ENCODE results near the gene MTHFD2L. TPM values are rescaled to one million over a fixed set of nuclear protein-coding genes. Genes with fewer than 3 reads are reported as not detected.

Gene MTHFD2L
- total RNA-seq, 1 donor from 2014 or later: 14.6 TPM

DNA sequence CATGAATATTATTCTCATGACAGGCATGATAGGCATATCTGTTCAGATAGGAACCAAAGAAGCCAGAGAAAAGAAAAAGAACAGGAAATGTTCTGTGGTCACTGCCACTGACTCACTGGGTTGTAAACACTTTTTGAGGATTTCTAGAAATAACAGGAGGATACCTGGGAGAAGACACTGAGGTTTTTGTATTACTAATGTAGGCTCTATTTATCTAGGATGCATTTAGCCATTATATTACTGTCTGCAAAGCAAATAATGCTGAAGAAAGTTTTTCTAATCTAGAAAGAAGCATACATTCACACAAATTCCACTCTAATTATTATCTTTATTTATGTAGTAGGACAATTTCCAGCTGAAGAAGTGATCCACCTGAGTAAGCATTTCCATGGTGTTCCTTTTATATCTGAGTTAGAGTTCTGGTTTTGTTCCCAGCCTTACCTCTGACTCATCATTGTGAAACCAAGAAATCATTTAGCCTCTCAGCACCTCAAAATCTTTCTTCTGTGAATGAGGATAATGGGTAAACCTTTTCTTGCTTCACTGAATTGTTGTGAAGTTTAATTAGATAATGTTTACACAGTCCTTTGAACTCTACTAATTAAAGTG, 110.2 kb downstream of the MTHFD2L start:
- no peaks in the 10 kb centered on the region for H3K27me3 Mint-ChIP-seq

GRCh38 chr4:74268643-74269042, 110.7 kb downstream of the MTHFD2L start:
- Mint-ChIP-seq H3K4me1 (ENCODE audit: unreplicated experiment) (no peaks in the 10 kb centered on the region), H3K36me3 (no peaks in the 10 kb centered on the region), H3K9me3 (no peaks in the 10 kb centered on the region), H3K27ac (no peak overlapping the region), H3K27me3 (no peaks in the 10 kb centered on the region), H3K4me3 (no peak overlapping the region)
- no peak for DNase-seq (ENCODE audit: extremely low spot score, unreplicated experiment)
- TF ChIP-seq CTCF (conservative IDR thresholded peaks at IDR 0.05): no peak

More for the DNA sequence above, 110.2 kb downstream of the MTHFD2L start:
- TF ChIP-seq CTCF (conservative IDR thresholded peaks at IDR 0.05): no peak
- Mint-ChIP-seq H3K4me3 (no peak overlapping the region), H3K36me3 (no peaks in the 10 kb centered on the region), H3K4me1 (ENCODE audit: unreplicated experiment) (no peaks in the 10 kb centered on the region), H3K9me3 (no peaks in the 10 kb centered on the region), H3K27ac (no peak overlapping the region)
- no peak for DNase-seq (ENCODE audit: extremely low spot score, unreplicated experiment)

DNA sequence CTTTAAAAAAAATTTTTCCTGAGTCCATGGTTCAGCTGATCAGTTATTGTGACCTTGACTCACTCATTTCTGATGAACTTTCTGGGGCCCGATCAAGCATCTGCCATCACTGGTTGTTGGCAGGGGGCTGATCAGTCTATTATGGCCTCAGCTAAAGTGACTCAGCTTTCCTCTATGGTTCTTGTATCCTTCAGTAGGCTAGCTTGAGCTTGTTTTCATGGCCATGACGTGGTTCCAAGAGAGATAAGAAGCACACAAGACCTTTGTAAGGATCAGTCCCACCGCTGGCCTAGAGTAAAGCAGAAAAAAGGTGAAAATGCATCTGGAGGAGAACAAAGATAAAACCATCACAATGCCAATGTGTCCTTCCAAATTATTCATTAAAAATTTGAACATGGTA, 120.6 kb downstream of the MTHFD2L start:
- H3K9me3 Mint-ChIP-seq: no peaks in the 10 kb centered on the region
- no peak for TF ChIP-seq CTCF (conservative IDR thresholded peaks at IDR 0.05)

GRCh38 chr4:74279716-74280115, 121.8 kb downstream of the MTHFD2L start:
- H3K36me3 Mint-ChIP-seq: no peaks in the 10 kb centered on the region
- no peaks in the 10 kb centered on the region for H3K9me3 Mint-ChIP-seq
- no peak overlapping the region for H3K27ac Mint-ChIP-seq
- no peak for TF ChIP-seq CTCF (conservative IDR thresholded peaks at IDR 0.05)
- no peaks in the 10 kb centered on the region for H3K27me3 Mint-ChIP-seq
- no peak for DNase-seq (ENCODE audit: extremely low spot score, unreplicated experiment)
- H3K4me3 Mint-ChIP-seq: no peak overlapping the region
- no peaks in the 10 kb centered on the region for H3K4me1 Mint-ChIP-seq (ENCODE audit: unreplicated experiment)

More for the DNA sequence above, 120.6 kb downstream of the MTHFD2L start:
- Mint-ChIP-seq H3K27ac (no peak overlapping the region), H3K27me3 (no peaks in the 10 kb centered on the region), H3K36me3 (no peaks in the 10 kb centered on the region), H3K4me1 (ENCODE audit: unreplicated experiment) (no peaks in the 10 kb centered on the region), H3K4me3 (no peak overlapping the region)
- DNase-seq (ENCODE audit: extremely low spot score, unreplicated experiment): no peak

- TF ChIP-seq CTCF (conservative IDR thresholded peaks at IDR 0.05): no peak
- H3K27ac Mint-ChIP-seq: no peak overlapping the region
- no peaks in the 10 kb centered on the region for H3K36me3 Mint-ChIP-seq
- no peaks in the 10 kb centered on the region for H3K27me3 Mint-ChIP-seq
- no peaks in the 10 kb centered on the region for H3K4me1 Mint-ChIP-seq (ENCODE audit: unreplicated experiment)
- no peaks in the 10 kb centered on the region for H3K9me3 Mint-ChIP-seq
- no peak overlapping the region for H3K4me3 Mint-ChIP-seq
- DNase-seq (ENCODE audit: extremely low spot score, unreplicated experiment): no peak
Observed at GRCh38 chr4:74282926-74283325, 125.0 kb downstream of the MTHFD2L start.

GRCh38 chr4:74283614-74284013, 125.7 kb downstream of the MTHFD2L start:
- H3K4me3 Mint-ChIP-seq: no peak overlapping the region
- peak overlapping the region; percentile 68 for H3K27ac Mint-ChIP-seq
- H3K27me3 Mint-ChIP-seq: no peaks in the 10 kb centered on the region
- DNase-seq (ENCODE audit: extremely low spot score, unreplicated experiment): no peak
- no peaks in the 10 kb centered on the region for H3K4me1 Mint-ChIP-seq (ENCODE audit: unreplicated experiment)
- H3K36me3 Mint-ChIP-seq: no peaks in the 10 kb centered on the region
- H3K9me3 Mint-ChIP-seq: no peaks in the 10 kb centered on the region
- no peak for TF ChIP-seq CTCF (conservative IDR thresholded peaks at IDR 0.05)

Data from type B pancreatic cell (in vitro differentiated cells).